Astrocyte of the cerebellum (primary cell): ENCODE data around the gene UBE2U.

ENCODE experiments used
- DNase-seq: peaks from one replicate; pipeline ENCODE4 v3.0.0-alpha.2; 2011; ENCODE audit warnings: low read depth
- H3K4me3 ChIP-seq: 2 replicates; pipeline ENCODE4 v1.5.1; 2011; ENCODE audit warnings: mild to moderate bottlenecking, low read depth, low read length, moderate library complexity
- in situ Hi-C: cut with HindIII; loops from 2 replicates; pipeline ENCODE4 v1.10.0; 2017; ENCODE audit warnings: low sequenced_read_pairs
- TF ChIP-seq, protein P1 (sequence below): IDR thresholded peaks from 2 replicates; pipeline ENCODE4 v1.5.1; 2012; ENCODE audit warnings: low read length, low read depth, moderate library complexity, mild to moderate bottlenecking; ENCODE audit errors: missing control alignments

UBE2U gene

DNA sequence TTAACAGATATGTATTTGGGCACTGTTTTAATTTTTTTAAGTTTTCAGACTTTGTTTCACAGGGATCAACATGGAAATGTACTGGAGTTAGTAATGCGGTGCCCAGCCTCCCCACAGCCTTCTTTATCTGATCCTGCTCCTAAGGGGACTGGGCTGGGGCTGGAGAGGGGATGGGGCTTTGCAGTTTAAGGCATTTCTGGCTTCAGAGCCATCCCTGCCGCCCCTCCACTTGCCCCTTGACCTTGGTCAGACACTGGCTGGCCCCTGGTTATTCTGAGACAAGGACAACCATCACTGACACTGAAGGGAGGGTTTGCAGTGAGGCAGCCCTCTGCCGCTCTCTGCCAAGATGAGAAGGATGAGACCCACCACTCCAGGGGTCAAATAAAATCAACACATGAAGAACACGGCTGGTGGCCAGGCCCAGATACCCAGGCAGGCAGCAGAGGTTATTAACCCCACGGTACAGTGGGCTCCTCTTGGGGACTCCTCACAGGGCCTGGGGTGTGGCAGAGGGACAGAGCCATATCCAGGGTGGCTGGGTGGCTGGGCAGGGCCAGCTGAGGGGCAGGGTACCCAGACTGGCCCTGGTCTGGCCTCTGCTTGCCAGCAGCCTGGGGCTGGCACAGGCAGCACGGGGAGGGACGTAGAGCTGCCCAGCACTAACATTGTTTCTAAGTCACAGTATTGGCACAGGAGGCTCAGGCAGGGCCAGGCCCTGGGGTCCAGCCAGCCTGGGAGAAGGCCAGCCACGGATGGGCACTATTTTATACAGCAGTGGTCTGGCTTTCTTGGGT, 7.2 kb upstream of the UBE2U start:
- no peak overlapping the region for H3K4me3 ChIP-seq
- DNase-seq = no peak
- TF ChIP-seq, protein P1, sequence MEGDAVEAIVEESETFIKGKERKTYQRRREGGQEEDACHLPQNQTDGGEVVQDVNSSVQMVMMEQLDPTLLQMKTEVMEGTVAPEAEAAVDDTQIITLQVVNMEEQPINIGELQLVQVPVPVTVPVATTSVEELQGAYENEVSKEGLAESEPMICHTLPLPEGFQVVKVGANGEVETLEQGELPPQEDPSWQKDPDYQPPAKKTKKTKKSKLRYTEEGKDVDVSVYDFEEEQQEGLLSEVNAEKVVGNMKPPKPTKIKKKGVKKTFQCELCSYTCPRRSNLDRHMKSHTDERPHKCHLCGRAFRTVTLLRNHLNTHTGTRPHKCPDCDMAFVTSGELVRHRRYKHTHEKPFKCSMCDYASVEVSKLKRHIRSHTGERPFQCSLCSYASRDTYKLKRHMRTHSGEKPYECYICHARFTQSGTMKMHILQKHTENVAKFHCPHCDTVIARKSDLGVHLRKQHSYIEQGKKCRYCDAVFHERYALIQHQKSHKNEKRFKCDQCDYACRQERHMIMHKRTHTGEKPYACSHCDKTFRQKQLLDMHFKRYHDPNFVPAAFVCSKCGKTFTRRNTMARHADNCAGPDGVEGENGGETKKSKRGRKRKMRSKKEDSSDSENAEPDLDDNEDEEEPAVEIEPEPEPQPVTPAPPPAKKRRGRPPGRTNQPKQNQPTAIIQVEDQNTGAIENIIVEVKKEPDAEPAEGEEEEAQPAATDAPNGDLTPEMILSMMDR = no peak
- in situ Hi-C loops = no loop called here

DNA sequence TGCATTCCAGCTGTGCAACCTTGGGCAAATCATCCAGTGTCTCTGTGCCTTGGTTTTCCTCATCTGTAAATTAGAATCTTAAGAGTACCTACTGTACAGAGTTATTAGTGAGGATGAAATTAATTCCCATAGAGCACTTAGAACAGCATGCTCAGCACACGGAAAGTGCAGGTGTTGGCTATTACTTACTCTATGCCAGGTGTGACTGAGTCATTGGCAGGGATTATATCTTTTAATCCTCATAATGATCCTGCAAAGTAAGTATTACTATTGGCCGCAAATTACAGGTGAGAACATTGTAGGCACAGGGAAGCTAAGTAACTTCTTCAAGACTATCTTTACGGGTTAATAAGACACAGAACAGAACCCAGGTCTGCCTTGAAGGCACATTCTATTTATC, 6.3 kb upstream of the UBE2U start:
- DNase-seq = no peak
- no peak overlapping the region for H3K4me3 ChIP-seq
- TF ChIP-seq, protein P1 = no peak
- in situ Hi-C loops = no loop called here

DNA sequence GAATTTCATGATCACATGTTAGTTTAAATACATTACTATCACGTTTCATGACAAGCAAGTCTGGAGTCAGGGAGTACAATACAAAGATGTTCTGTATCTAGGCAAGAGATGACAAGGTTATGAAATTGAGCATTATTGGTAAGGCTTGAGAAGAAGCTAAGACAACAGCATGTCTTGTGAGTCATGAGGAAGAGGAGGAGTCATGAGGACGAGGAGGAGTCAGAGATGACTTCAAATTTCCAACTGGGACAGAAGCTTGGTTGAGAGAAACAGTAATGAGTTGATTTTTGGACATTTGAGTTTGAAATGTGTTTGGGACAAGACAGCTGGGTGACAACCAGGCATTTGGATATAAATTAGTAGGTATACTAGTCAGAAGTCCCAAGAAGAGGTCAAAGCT, 4.3 kb upstream of the UBE2U start:
- no peak overlapping the region for H3K4me3 ChIP-seq
- in situ Hi-C loops = no loop called here
- TF ChIP-seq, protein P1 = no peak
- no peak for DNase-seq

DNA sequence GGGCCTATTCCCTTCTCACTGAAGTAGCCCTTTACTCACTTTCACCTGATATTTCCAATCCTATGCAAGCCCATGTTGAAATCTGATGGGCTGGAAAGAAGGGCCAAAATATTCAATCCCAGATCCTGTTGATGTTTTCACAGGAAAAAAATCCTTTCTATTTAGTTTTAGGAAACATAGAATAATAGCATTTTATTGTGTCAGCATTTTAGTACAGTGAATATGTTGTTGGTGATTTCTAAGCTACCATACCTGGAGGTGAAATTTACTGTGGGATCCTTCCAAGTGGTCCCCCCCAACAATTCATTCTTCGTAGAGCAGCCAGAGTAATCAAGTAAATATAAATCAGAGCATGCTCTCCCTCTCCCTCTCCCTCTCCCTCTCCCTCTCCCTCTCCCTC, 3.4 kb upstream of the UBE2U start:
- TF ChIP-seq, protein P1 = no peak
- no peak overlapping the region for H3K4me3 ChIP-seq
- no peak for DNase-seq
- in situ Hi-C loops = no loop called here

DNA sequence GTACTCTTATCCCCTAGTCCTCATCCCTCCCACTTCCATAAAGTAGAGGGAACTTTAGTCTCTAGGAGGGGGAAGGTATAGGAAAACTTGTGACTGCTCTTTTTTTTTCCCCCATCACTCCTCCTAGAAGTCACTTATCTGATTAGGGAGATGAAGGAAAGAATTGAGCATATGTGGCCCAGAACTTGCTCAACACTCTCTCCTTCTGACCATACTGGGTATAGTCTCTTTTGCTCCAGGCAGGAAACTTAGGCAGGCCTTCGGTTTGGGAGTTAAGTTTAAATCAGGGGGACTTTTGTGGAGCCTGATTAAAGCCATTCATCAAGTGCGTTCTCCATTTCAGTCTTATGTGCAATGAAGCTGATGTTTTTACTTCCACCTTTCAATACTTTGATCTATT, 5.8 kb downstream of the UBE2U start:
- TF ChIP-seq, protein P1 = no peak
- in situ Hi-C loops = no loop called here
- DNase-seq = no peak
- no peak overlapping the region for H3K4me3 ChIP-seq

DNA sequence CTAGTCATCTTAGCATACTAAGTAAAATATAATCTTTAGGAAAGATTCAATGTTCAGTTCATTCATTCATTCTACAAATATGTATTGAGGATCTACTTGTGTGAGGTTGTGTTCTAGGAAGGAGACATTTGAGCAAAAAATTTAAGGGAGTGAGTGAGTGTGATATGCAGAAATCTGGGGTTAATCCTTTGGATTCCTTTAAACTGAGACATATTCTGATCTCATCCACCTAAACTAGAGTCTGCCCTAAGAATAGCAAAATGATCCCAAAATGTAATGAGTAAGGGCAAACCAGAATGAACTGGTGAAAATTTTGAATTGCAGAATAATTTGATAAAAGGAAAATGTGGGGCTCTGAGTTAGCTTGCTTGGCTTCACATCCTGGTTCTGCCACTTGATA, 8.6 kb downstream of the UBE2U start:
- no peak overlapping the region for H3K4me3 ChIP-seq
- DNase-seq = no peak
- in situ Hi-C loops = no loop called here
- TF ChIP-seq, protein P1 = no peak
